Measurements from ENCODE around the gene MSANTD1. TPM values are rescaled to one million over a fixed set of nuclear protein-coding genes. Genes with fewer than 3 reads are reported as not detected.

MSANTD1 gene
- polyA plus RNA-seq, 1 experiment, result 0.10 TPM

DNA sequence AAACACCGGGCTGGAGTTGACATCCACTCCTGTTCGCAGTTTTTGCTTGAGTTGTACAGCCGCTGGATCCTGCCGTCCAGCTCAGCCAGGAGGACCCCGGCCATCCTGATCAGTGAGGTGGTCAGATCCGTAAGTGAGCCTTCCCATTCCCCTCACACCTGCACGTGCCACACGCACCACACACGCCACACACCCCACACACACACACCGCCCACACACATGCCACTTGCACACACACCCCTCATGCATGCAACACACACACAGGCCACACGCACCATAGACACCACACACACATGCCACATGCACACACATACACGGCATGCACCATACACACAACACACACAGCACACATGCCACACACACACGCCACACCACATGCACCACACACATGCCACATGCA lies 20.1 kb upstream of the MSANTD1 start:
- DNase-seq (ENCODE audit: low read depth), result no peak
- H3K27me3 ChIP-seq (ENCODE audit: control insufficient read depth, insufficient read depth, low read length), result no peaks in the 10 kb centered on the region
- H3K36me3 ChIP-seq (ENCODE audit: control insufficient read depth, insufficient read depth, low read length), result peaks cover 32% of the 10 kb centered on the region
- ChIA-PET CTCF (interaction anchor here (1.2 kb wide), 1 partner anchor 12 kb away, joined by 3 read pairs; no protein-coding TSS in a partner anchor), POLR2A (no interaction called here)
- TF ChIP-seq, protein P1, sequence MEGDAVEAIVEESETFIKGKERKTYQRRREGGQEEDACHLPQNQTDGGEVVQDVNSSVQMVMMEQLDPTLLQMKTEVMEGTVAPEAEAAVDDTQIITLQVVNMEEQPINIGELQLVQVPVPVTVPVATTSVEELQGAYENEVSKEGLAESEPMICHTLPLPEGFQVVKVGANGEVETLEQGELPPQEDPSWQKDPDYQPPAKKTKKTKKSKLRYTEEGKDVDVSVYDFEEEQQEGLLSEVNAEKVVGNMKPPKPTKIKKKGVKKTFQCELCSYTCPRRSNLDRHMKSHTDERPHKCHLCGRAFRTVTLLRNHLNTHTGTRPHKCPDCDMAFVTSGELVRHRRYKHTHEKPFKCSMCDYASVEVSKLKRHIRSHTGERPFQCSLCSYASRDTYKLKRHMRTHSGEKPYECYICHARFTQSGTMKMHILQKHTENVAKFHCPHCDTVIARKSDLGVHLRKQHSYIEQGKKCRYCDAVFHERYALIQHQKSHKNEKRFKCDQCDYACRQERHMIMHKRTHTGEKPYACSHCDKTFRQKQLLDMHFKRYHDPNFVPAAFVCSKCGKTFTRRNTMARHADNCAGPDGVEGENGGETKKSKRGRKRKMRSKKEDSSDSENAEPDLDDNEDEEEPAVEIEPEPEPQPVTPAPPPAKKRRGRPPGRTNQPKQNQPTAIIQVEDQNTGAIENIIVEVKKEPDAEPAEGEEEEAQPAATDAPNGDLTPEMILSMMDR (IDR thresholded peaks at IDR 0.05; ENCODE audit: insufficient read depth, low read depth, low read length), result no peak
- H3K4me3 ChIP-seq (ENCODE audit: low read depth, low read length), result no peak overlapping the region

DNA sequence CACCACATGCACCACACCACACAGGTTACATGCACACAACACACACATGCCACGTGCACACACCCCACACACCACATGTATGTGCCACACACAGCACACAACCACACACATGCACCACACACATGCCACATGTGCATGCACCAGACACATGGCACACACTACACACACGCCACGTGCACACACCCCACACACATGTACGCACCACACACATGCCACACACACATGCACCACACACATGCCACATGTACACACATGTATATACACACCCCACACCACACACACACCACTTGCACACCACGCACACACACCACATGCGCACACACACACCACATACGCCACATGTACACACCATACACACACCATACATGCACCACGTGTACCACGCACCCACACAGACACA lies 19.6 kb upstream of the MSANTD1 start:
- Histone ChIP-seq H3K4me3 (ENCODE audit: low read depth, low read length) (no peak overlapping the region), H3K36me3 (ENCODE audit: control insufficient read depth, insufficient read depth, low read length) (peaks cover 33% of the 10 kb centered on the region), H3K27me3 (ENCODE audit: control insufficient read depth, insufficient read depth, low read length) (no peaks in the 10 kb centered on the region)
- ChIA-PET CTCF (no interaction called here), POLR2A (no interaction called here)
- no peak for DNase-seq (ENCODE audit: low read depth)
- TF ChIP-seq, protein P1 (IDR thresholded peaks at IDR 0.05; ENCODE audit: insufficient read depth, low read depth, low read length), result no peak

- POLR2A ChIA-PET, result no interaction called here
- H3K36me3 ChIP-seq (ENCODE audit: control insufficient read depth, insufficient read depth, low read length), result peaks cover 32% of the 10 kb centered on the region
- TF ChIP-seq, protein P1 (IDR thresholded peaks at IDR 0.05; ENCODE audit: insufficient read depth, low read depth, low read length), result no peak
- CTCF ChIA-PET, result interaction anchor here (1.3 kb wide), 1 partner anchor 12 kb away, joined by 5 read pairs; no protein-coding TSS in a partner anchor
- H3K27me3 ChIP-seq (ENCODE audit: control insufficient read depth, insufficient read depth, low read length), result no peaks in the 10 kb centered on the region
- H3K4me3 ChIP-seq (ENCODE audit: low read depth, low read length), result no peak overlapping the region
- no peak for DNase-seq (ENCODE audit: low read depth)
Observed at GRCh38 chr4:3229964-3230363, 19.0 kb upstream of the MSANTD1 start.

GRCh38 chr4:3231471-3231870 lies 17.5 kb upstream of the MSANTD1 start:
- H3K27me3 ChIP-seq (ENCODE audit: control insufficient read depth, insufficient read depth, low read length), result no peaks in the 10 kb centered on the region
- H3K36me3 ChIP-seq (ENCODE audit: control insufficient read depth, insufficient read depth, low read length), result peaks cover 32% of the 10 kb centered on the region
- DNase-seq (ENCODE audit: low read depth), result no peak
- TF ChIP-seq, protein P1 (IDR thresholded peaks at IDR 0.05; ENCODE audit: insufficient read depth, low read depth, low read length), result no peak
- CTCF ChIA-PET, result interaction anchor here (1.3 kb wide), 1 partner anchor 14 kb away, joined by 5 read pairs; no protein-coding TSS in a partner anchor
- H3K4me3 ChIP-seq (ENCODE audit: low read depth, low read length), result no peak overlapping the region
- POLR2A ChIA-PET, result no interaction called here

DNA sequence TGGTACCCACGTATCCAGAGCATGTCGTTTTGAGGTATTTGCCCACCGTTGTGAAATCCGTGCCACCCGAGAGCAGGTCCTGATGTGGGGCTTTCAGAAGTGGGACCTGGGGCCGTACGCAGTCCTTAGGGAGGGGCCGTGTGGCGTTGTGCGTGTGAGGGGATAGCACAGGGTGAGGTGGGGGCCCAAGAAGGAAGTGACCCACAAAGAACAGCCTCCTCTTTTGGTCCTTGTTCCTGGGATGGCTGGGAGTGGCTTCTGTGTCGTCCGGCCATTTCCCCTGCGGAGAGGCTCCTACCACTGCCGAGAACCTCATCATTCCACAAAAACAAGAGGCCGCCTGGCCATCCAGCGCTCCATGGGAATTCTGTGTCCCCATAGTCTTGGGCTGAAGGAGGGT lies 17.0 kb upstream of the MSANTD1 start:
- Histone ChIP-seq H3K27me3 (ENCODE audit: control insufficient read depth, insufficient read depth, low read length) (no peaks in the 10 kb centered on the region), H3K36me3 (ENCODE audit: control insufficient read depth, insufficient read depth, low read length) (peaks cover 32% of the 10 kb centered on the region), H3K4me3 (ENCODE audit: low read depth, low read length) (no peak overlapping the region)
- TF ChIP-seq, protein P1 (IDR thresholded peaks at IDR 0.05; ENCODE audit: insufficient read depth, low read depth, low read length), result no peak
- CTCF ChIA-PET, result no interaction called here
- POLR2A ChIA-PET, result no interaction called here
- DNase-seq (ENCODE audit: low read depth), result no peak

All from BJ (cell line).